Ovary (tissue), 3 donors: ENCODE results near the gene CDK4.

Experiments
- CTCF ChIP-seq, 3 donors: fragments of 450-650 bp in 2 of 3; fragments of 200-600 bp in 1 of 3; IDR thresholded peaks; one replicate each; pipeline versions ENCODE4 v1.5.1 to v1.8.0; 2016 to 2022; ENCODE audit warnings: antibody characterized with exemption in 3 of 3, mild to moderate bottlenecking in 1 of 3
- EP300 ChIP-seq: sonication (generic); formaldehyde crosslinking; IDR thresholded peaks from one replicate; pipeline ENCODE4 v1.6.1; 2017; ENCODE audit warnings: antibody characterized with exemption
- POLR2A ChIP-seq: fragments of 450-650 bp; IDR thresholded peaks from one replicate; pipeline ENCODE4 v1.6.1; 2017; ENCODE audit warnings: antibody characterized with exemption, mild to moderate bottlenecking, moderate library complexity
- donor health status: DM: no; HTN: no; CAD: no.

- TF ChIP-seq POLR2A (no peak), CTCF (IDR thresholded peaks at IDR 0.05) (no peak), EP300 (no peak)
Measured at GRCh38 chr12:57715786-57716185, 36.3 kb downstream of the CDK4 start.
